AG09319 (cell line): ENCODE measurements around the gene DLGAP1.
"Not testable (repeated sequence)": the region's sequence is repeated elsewhere in the genome, so short reads cannot be mapped to it uniquely, and the experiment has no call there.

Source experiments
- DNase-seq: peaks from one replicate; pipeline ENCODE4 v3.0.0-alpha.2; 2010; ENCODE audit warnings: low read depth; ENCODE audit errors: extremely low read depth
- TF ChIP-seq, protein P1 (sequence below): IDR thresholded peaks from 2 replicates; pipeline ENCODE4 v1.5.1; 2011; ENCODE audit warnings: low read depth, mild to moderate bottlenecking, inconsistent platforms, low read length, moderate library complexity

DLGAP1 gene

GRCh38 chr18:3585656-3586509, 869.2 kb downstream of the DLGAP1 start:
- TF ChIP-seq, protein P1, sequence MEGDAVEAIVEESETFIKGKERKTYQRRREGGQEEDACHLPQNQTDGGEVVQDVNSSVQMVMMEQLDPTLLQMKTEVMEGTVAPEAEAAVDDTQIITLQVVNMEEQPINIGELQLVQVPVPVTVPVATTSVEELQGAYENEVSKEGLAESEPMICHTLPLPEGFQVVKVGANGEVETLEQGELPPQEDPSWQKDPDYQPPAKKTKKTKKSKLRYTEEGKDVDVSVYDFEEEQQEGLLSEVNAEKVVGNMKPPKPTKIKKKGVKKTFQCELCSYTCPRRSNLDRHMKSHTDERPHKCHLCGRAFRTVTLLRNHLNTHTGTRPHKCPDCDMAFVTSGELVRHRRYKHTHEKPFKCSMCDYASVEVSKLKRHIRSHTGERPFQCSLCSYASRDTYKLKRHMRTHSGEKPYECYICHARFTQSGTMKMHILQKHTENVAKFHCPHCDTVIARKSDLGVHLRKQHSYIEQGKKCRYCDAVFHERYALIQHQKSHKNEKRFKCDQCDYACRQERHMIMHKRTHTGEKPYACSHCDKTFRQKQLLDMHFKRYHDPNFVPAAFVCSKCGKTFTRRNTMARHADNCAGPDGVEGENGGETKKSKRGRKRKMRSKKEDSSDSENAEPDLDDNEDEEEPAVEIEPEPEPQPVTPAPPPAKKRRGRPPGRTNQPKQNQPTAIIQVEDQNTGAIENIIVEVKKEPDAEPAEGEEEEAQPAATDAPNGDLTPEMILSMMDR, result peak; percentile 72

GRCh38 chr18:3584897-3585460, 870.1 kb downstream of the DLGAP1 start:
- no peak for DNase-seq
- TF ChIP-seq, protein P1, result no peak

More at GRCh38 chr18:3585656-3586509, 869.2 kb downstream of the DLGAP1 start:
- no peak for DNase-seq

DNA sequence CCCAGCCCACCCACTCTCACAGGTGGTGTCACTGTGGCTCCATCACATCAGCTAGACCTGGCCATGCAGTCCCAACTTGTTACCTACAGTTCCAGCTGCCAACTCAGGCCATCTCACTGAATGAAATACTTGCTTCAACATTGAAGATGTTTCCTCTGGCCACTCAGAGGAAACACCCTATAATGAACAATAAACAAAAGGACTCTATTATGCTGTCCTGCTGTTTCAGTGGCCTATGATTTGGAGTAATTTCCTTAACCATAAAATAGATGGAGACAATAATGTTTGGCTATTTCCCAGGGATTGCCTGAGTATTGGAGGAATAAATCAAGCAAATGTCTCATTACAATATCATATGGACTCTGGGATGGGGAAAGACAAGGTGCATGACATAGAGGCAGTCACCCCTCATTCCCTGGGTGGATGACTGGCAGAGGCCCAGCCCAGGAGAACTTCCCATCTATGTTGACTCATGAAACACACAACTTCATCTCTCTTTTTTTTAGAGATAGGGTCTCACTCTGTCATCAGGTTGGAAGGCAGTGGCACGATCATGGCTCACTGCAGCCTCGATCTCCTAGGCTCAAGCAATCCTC, 870.7 kb downstream of the DLGAP1 start:
- TF ChIP-seq, protein P1, result no peak
- no peak for DNase-seq

DNA sequence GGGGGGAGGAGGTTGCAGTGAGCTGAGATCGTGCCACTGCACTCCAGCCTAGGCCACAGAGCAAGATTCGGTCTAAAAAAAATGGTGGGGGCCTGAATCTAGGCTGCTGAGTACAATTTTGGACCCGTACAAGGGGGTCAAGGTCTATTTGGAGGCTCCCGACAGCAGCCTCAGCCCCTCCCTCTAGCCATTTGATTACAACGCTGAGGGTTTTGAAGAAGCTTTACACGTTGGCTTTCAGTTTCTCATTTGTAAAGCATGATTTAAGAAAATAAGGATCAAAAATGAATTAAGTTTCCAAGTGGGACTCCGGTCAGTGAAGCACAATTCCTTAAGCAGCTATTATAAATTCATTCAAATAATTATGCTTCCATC, 871.2 kb downstream of the DLGAP1 start:
- DNase-seq, result no peak
- TF ChIP-seq, protein P1, result no peak

- not testable (repeated sequence) for DNase-seq
Observed at GRCh38 chr18:3583106-3583872, 871.8 kb downstream of the DLGAP1 start.

DNA sequence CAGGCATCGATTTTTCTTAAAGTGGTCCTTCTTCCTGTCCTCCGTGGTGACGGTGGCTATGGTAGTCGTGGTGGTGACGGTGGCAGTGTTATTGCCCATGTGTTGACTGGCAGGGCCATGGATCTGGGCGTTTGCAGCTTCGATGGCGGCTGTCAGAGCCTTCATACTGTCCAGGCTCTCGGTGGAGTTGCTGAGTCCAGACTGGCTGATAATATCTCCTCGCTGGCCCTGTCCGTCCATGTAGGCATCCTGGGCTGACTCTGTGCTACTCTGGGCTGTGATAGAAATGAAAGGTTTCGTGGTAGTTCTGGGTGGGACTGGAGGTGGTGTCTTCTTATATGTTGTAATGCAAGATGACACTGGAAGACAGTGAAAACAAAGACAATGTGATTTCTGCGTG, 873.2 kb downstream of the DLGAP1 start:
- no peak for DNase-seq
- TF ChIP-seq, protein P1, result no peak

GRCh38 chr18:3580523-3581025, 874.5 kb downstream of the DLGAP1 start:
- not testable (repeated sequence) for DNase-seq

DNA sequence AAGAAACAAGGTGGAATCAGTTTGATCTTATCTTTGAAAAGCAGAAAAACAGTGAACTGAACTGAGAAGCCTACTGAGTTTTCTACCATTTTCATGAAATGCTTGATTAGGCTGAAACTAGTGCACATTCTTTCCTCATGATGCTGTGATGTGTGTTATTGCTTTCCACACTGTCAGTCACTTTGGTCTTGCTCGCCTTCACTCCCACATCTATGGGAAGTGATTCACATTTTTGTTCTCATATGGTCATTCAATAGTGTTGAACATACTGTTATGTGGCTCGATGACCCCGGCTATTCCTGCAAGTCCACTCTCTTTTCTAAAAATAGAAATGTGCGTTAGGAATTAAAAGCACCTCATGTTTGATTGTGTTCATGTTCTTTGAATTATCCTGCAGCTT, 875.4 kb downstream of the DLGAP1 start:
- TF ChIP-seq, protein P1, result no peak
- DNase-seq, result no peak
